CD4-positive, CD25-positive, alpha-beta regulatory T cell (primary cell): ENCODE data around the gene COL8A2. TPM values are rescaled to one million over a fixed set of nuclear protein-coding genes. Genes with fewer than 3 reads are reported as not detected.

ENCODE experiments used
- ATAC-seq, 2 donors: fragments of 150-1000 bp; cut with Tn5 transposase; one replicate each; pipeline ENCODE4 v1.10.0; 2021; ENCODE audit warnings: low read depth in 2 of 2, moderate number of reproducible peaks in 2 of 2, moderate library complexity in 1 of 2
- DNase-seq, 3 donors: peaks; one replicate each; pipeline versions ENCODE4 v3.0.0 to v3.0.0-alpha.2; 2012 to 2022; ENCODE audit warnings: mixed read lengths in 1 of 3
- H3K27ac ChIP-seq: one replicate; pipeline ENCODE4 v1.7.0; 2013; ENCODE audit warnings: mild to moderate bottlenecking, low read length; ENCODE audit not compliant: insufficient read depth, poor library complexity, severe bottlenecking
- H3K27me3 ChIP-seq: one replicate; pipeline ENCODE4 v1.7.0; 2013; ENCODE audit warnings: low read length; ENCODE audit not compliant: control insufficient read depth, insufficient read depth
- H3K36me3 ChIP-seq: one replicate; pipeline ENCODE4 v1.7.0; 2013; ENCODE audit warnings: mild to moderate bottlenecking, low read length, moderate library complexity; ENCODE audit not compliant: control insufficient read depth, insufficient read depth
- H3K4me1 ChIP-seq: 2 replicates; pipeline ENCODE4 v1.7.0; 2013; ENCODE audit warnings: mild to moderate bottlenecking, low read length; ENCODE audit not compliant: insufficient read depth, control insufficient read depth, poor library complexity, severe bottlenecking
- H3K4me3 ChIP-seq: one replicate; pipeline ENCODE4 v1.7.0; 2013; ENCODE audit warnings: low read depth, mild to moderate bottlenecking, low read length, moderate library complexity
- H3K9me3 ChIP-seq, 2 experiments: 1 replicate in 1 of 2; 2 replicates in 1 of 2; pipeline ENCODE4 v1.7.0; 2013; ENCODE audit warnings: low read length in 2 of 2, mild to moderate bottlenecking in 1 of 2, moderate library complexity in 1 of 2; ENCODE audit not compliant: control insufficient read depth in 2 of 2
- H3K27ac Mint-ChIP-seq, 3 donors: one replicate each; pipeline ENCODE4 v1.8.0; 2020 to 2022; ENCODE audit warnings: mild to moderate bottlenecking in 3 of 3, mixed read lengths in 3 of 3, moderate library complexity in 2 of 3
- H3K27me3 Mint-ChIP-seq: one replicate; pipeline ENCODE4 v1.8.0; 2022; ENCODE audit warnings: mild to moderate bottlenecking, mixed read lengths
- H3K36me3 Mint-ChIP-seq: one replicate; pipeline ENCODE4 v1.8.0; 2020; ENCODE audit warnings: mixed read lengths
- H3K4me1 Mint-ChIP-seq, 4 donors: one replicate each; pipeline ENCODE4 v1.8.0; 2020 to 2022; ENCODE audit warnings: mixed read lengths in 4 of 4, mild to moderate bottlenecking in 1 of 4
- H3K4me3 Mint-ChIP-seq, 4 donors: one replicate each; pipeline ENCODE4 v1.8.0; 2020 to 2022; ENCODE audit warnings: mild to moderate bottlenecking in 4 of 4, mixed read lengths in 4 of 4, moderate library complexity in 3 of 4
- H3K9me3 Mint-ChIP-seq, 7 donors: one replicate each; pipeline ENCODE4 v1.8.0; 2020 to 2022; ENCODE audit warnings: mixed read lengths in 7 of 7, mild to moderate bottlenecking in 3 of 7, moderate library complexity in 2 of 7
- polyA plus RNA-seq, 4 donors: library from polyadenylated mRNA; unstranded; fragments of 300-500 nt; fragmentation: Illumina TruSeq; gene quantifications; one replicate each; pipeline ENCODE4 v1.2.3, GENCODE V29; 2021
- total RNA-seq: library from RNA; stranded (reverse); gene quantifications from one replicate; pipeline ENCODE4 v1.2.3, GENCODE V29; 2022

COL8A2 gene
- total and polyA plus RNA-seq, 5 donors from 2014 or later: 0.03 TPM; not detected in 4

DNA sequence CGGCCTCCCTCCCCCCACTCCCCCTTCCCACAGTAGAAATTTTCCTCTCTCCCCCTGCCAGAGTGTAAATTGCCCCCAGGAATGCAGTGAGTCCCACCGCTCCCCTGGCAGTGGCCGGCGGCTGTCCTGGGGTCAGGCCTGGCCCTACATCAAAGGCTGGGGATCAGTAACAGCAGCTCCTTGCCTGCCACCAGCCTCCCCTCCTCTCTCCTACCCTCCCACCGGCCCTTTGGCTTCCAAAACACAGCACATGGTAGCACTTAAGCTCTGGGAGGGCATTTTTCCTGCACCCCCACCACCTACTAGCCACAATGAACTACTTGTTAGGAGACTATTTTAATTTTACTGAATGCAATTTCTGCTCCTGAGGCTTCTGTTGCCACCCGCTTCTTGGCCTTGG, 9.0 kb upstream of the COL8A2 start:
- Mint-ChIP-seq H3K9me3 (no peaks in the 10 kb centered on the region), H3K4me3 (peak overlapping the region in 1 of 4 donors; percentile 28), H3K27ac (no peak overlapping the region)

DNA sequence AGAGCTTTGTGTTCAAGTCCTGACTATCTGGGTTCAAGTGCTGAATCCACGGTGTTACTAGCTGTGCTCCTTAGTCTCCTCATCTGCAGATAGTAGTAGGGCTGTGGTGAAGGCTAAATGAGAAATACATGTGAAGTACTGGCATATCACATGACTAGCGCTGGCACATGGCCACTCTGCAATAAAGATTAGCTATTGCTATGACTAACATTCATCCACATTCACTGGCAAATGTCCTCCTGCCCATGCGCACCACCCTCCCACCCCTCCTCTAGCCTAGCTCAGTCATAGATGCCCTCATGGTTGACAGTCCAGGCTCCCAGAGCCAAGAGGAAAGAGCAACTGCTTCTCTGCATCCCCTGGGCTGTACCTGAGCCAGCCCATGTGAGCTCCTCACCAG, 8.5 kb upstream of the COL8A2 start:
- no peak for DNase-seq
- H3K9me3 Mint-ChIP-seq: no peaks in the 10 kb centered on the region
- H3K4me3 ChIP-seq: no peak overlapping the region
- ATAC-seq: no peak
- H3K27ac ChIP-seq: no peak overlapping the region
- H3K27ac Mint-ChIP-seq: no peak overlapping the region
- peaks cover 26% of the 10 kb centered on the region for H3K36me3 ChIP-seq
- no peaks in the 10 kb centered on the region for H3K27me3 Mint-ChIP-seq
- H3K4me1 Mint-ChIP-seq: no peaks in the 10 kb centered on the region
- H3K36me3 Mint-ChIP-seq: peaks cover 18% of the 10 kb centered on the region
- H3K4me3 Mint-ChIP-seq: no peak overlapping the region
- no peaks in the 10 kb centered on the region for H3K9me3 ChIP-seq
- no peaks in the 10 kb centered on the region for H3K4me1 ChIP-seq
- no peaks in the 10 kb centered on the region for H3K27me3 ChIP-seq

More for the DNA sequence above, 9.0 kb upstream of the COL8A2 start:
- peaks cover 20% of the 10 kb centered on the region for H3K36me3 Mint-ChIP-seq
- H3K27me3 ChIP-seq: no peaks in the 10 kb centered on the region
- no peaks in the 10 kb centered on the region for H3K27me3 Mint-ChIP-seq
- no peak overlapping the region for H3K27ac ChIP-seq
- no peak overlapping the region for H3K4me3 ChIP-seq
- DNase-seq (no peak), ATAC-seq (no peak)
- H3K9me3 ChIP-seq: no peaks in the 10 kb centered on the region
- peaks cover 26% of the 10 kb centered on the region for H3K36me3 ChIP-seq
- H3K4me1 Mint-ChIP-seq: no peaks in the 10 kb centered on the region
- H3K4me1 ChIP-seq: no peaks in the 10 kb centered on the region

DNA sequence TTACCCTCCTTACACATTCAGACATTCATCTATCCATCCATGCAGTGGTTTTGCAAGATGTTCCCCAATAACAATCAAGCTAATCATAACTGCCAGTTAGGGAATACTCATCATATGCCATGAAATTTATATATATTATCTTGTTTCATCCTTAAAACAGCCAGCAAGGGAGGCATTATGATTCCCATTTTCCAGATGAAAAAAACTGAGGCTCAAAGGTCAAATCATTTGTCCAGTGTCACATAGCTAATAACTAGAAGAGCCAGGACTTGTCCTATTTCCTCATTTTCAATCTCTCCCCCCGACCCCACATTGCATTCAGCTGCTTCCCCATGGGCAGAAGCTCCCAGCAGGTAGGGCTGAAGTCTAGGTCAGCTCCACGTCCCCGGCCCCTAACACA, 7.0 kb upstream of the COL8A2 start:
- Histone ChIP-seq H3K27ac (no peak overlapping the region), H3K4me3 (no peak overlapping the region), H3K4me1 (no peaks in the 10 kb centered on the region), H3K36me3 (peaks cover 11% of the 10 kb centered on the region), H3K27me3 (no peaks in the 10 kb centered on the region), H3K9me3 (no peaks in the 10 kb centered on the region)
- H3K27ac Mint-ChIP-seq: no peak overlapping the region
- peaks cover 8% of the 10 kb centered on the region for H3K36me3 Mint-ChIP-seq
- H3K9me3 Mint-ChIP-seq: no peaks in the 10 kb centered on the region
- peaks cover 6% of the 10 kb centered on the region for H3K27me3 Mint-ChIP-seq
- no peak for ATAC-seq
- no peaks in the 10 kb centered on the region for H3K4me1 Mint-ChIP-seq
- DNase-seq: no peak
- H3K4me3 Mint-ChIP-seq: no peak overlapping the region

DNA sequence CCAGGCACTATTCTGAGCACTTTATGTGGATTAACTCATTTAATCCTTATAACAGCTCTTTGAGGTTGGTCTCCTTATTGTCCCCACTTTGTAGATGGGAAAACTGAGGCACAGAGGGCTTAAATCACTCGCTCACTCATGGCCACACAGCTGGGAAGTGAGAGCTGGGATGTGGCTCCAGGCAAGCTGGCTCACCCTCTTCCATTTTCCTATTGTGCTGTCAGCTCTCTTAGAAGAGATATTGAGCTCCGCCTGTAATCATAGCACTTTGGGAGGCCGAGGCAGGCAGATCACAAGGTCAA, 3.8 kb upstream of the COL8A2 start:
- DNase-seq: no peak
- ATAC-seq: no peak
- H3K9me3 ChIP-seq: no peaks in the 10 kb centered on the region
- Mint-ChIP-seq H3K36me3 (no peaks in the 10 kb centered on the region), H3K9me3 (peaks cover 0 to 2% (median 0%) of the 10 kb centered on the region in 7 donors), H3K4me3 (no peak overlapping the region), H3K27me3 (peaks cover 23% of the 10 kb centered on the region), H3K4me1 (peaks cover 0 to 15% (median 2%) of the 10 kb centered on the region in 4 donors), H3K27ac (peak overlapping the region in 1 of 3 donors; percentile 83)
- H3K27ac ChIP-seq: no peak overlapping the region
- no peaks in the 10 kb centered on the region for H3K4me1 ChIP-seq
- H3K27me3 ChIP-seq: no peaks in the 10 kb centered on the region
- H3K4me3 ChIP-seq: no peak overlapping the region
- H3K36me3 ChIP-seq: no peaks in the 10 kb centered on the region

DNA sequence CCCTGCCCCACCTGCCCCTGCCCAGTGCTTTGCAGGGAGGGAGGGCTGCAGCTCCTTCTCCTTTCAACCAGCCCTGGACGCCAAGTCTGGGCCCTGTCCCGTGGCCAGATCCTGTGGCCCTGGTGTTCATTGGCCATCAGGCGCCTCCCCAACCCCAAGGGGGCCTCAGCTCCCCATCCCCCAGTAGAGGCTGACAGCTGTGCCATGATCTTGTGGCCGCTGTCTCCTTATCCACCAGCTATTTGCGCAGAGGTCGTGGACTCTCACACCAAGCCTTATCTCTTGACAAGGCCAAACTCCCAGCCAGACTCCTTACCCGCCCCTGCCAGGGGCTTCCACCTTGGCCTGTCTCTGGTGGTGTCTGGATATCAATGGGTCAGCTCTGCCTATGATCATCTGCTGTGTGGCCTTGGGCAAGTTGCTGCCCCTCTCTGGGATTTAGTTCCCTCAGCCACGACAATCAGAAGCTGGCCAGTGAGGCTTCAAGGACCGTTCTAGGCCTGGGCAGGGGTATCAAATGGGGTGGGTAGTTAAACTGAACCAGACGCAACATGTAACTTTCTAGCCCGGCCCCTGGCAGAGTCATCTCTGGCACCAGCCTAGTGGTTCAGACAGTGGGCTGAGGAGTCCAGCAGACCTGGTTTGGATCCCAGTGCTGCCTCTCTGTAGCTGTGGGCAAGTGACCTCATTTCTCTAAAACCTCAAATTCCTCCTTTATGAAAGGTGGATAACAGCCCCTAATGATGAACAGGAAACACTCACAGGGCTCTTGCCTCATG, 3.3 kb upstream of the COL8A2 start:
- Mint-ChIP-seq H3K4me3 (no peak overlapping the region), H3K9me3 (peaks cover 0 to 2% (median 0%) of the 10 kb centered on the region in 7 donors), H3K4me1 (peaks cover 0 to 18% (median 6%) of the 10 kb centered on the region in 4 donors), H3K27ac (no peak overlapping the region), H3K36me3 (no peaks in the 10 kb centered on the region), H3K27me3 (peaks cover 29% of the 10 kb centered on the region)
- Histone ChIP-seq H3K27me3 (peaks cover 3% of the 10 kb centered on the region), H3K36me3 (no peaks in the 10 kb centered on the region), H3K4me1 (no peaks in the 10 kb centered on the region), H3K9me3 (no peaks in the 10 kb centered on the region), H3K4me3 (no peak overlapping the region), H3K27ac (no peak overlapping the region)
- no peak for ATAC-seq
- DNase-seq: no peak

DNA sequence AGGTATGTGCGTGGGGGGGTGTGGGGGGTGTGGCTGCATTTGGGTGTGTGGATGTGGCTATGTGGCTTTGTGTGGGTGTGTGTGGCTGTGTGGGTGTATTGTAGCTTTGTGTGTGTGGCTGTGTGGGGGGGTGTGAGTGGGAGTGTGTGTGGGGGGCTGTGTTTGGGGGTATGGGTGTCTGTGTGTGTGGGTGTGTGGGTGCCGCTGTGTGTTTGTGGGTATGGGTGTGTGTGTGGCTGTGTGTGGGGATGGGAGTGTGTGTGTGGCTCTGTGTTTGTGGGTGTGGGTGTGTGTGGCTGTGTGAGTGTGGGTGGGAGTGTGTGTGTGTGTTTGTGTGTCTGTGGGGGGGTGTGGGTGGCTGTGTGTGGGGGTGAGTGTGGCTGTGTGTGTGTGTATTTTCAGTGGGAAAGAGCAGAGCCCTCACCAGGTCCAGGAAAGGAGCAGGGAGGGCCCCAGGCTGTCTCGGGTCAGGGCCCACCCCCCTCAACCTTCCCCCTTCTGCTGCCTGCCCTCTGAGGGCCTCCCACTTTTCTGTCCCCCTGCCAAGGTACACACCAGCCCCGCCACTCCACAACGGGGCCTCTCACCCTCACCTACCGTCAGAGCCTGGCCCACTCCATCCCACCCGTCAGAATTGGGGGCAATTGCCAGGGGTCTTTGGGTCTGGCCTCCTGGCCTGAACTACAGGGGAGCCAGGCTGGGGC, 1.9 kb upstream of the COL8A2 start:
- no peaks in the 10 kb centered on the region for H3K36me3 ChIP-seq
- peaks cover 3% of the 10 kb centered on the region for H3K27me3 ChIP-seq
- Mint-ChIP-seq H3K27me3 (peaks cover 42% of the 10 kb centered on the region), H3K4me1 (peaks cover 0 to 26% (median 10%) of the 10 kb centered on the region in 4 donors), H3K9me3 (peaks cover 0 to 2% (median 0%) of the 10 kb centered on the region in 7 donors), H3K36me3 (no peaks in the 10 kb centered on the region), H3K4me3 (peak overlapping the region in 1 of 4 donors; percentile 51), H3K27ac (no peak overlapping the region)
- H3K27ac ChIP-seq: no peak overlapping the region
- H3K4me3 ChIP-seq: no peak overlapping the region
- no peaks in the 10 kb centered on the region for H3K9me3 ChIP-seq
- no peaks in the 10 kb centered on the region for H3K4me1 ChIP-seq
- ATAC-seq (no peak), DNase-seq (no peak)

DNA sequence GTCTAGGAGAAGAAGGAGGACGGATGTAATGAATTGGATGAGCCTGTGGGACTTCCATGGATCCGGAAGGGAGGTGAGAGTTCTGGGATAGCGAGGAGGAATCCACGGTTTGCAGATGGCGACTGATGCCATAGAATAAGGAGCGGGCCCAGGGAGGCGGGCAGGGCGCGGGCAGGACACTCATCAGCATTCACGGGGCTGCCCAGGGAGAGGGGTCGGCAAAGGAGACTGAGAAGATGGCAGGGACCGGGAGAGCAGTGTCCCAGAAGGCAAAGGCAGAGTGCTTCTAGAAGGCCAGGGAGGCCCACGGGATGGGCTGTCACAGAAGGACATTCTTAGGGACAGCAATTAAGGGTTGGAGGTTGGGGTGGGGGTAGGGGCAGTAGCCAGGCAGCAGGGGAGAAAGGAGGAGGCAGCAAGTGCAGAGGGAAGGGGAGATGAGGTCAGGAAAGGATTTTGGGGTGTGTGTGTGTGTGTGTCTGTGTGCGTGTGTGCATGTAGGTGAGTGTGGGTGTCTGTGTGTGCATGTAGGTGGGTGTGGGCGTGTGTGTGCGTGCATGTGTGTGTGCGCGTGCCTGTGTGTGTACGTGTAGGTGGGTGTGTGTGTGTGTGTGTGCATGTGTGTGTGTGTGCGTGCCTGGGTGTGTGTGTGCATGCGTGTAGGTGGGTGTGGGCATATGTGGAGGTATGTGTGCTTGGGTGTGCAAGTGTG, 1.1 kb upstream of the COL8A2 start:
- H3K27ac Mint-ChIP-seq: peak overlapping the region in 1 of 3 donors; percentile 55
- no peak for ATAC-seq

More for the DNA sequence above, 1.1 kb upstream of the COL8A2 start:
- Histone ChIP-seq H3K4me3 (no peak overlapping the region), H3K9me3 (no peaks in the 10 kb centered on the region), H3K36me3 (no peaks in the 10 kb centered on the region), H3K27me3 (peaks cover 3% of the 10 kb centered on the region), H3K27ac (no peak overlapping the region), H3K4me1 (no peaks in the 10 kb centered on the region)
- H3K4me1 Mint-ChIP-seq: peaks cover 0 to 26% (median 10%) of the 10 kb centered on the region in 4 donors
- peak overlapping the region in 2 of 4 donors; percentile 32 to 77 for H3K4me3 Mint-ChIP-seq
- peaks cover 48% of the 10 kb centered on the region for H3K27me3 Mint-ChIP-seq
- peaks cover 0 to 2% (median 0%) of the 10 kb centered on the region in 7 donors for H3K9me3 Mint-ChIP-seq
- no peaks in the 10 kb centered on the region for H3K36me3 Mint-ChIP-seq
- DNase-seq: no peak
